GM21717 (cell line): ENCODE measurements around the gene IL2RA.
"Not testable (repeated sequence)": the region's sequence is repeated elsewhere in the genome, so short reads cannot be mapped to it uniquely, and the experiment has no call there.

Source experiments
- ATAC-seq: cut with Tn5 transposase; IDR thresholded peaks from one replicate; pipeline ENCODE4 v1.9.1; 2021; ENCODE audit warnings: mild to moderate bottlenecking, moderate library complexity; ENCODE audit not compliant: unreplicated experiment

Gene IL2RA

GRCh38 chr10:6043377-6043776, 18.8 kb downstream of the IL2RA start:
- not testable (repeated sequence) for ATAC-seq

GRCh38 chr10:6040205-6040604, 22.0 kb downstream of the IL2RA start:
- ATAC-seq = no peak

- ATAC-seq = no peak
Observed at GRCh38 chr10:6039711-6040110, 22.5 kb downstream of the IL2RA start.

- ATAC-seq = no peak
Observed at GRCh38 chr10:6038071-6038631, 24.0 kb downstream of the IL2RA start.

GRCh38 chr10:6037422-6037821, 24.7 kb downstream of the IL2RA start:
- ATAC-seq = no peak

- no peak for ATAC-seq
Observed at GRCh38 chr10:6036861-6037321, 25.3 kb downstream of the IL2RA start.

- ATAC-seq = no peak
Observed at GRCh38 chr10:6035931-6036575, 26.1 kb downstream of the IL2RA start.

GRCh38 chr10:6035101-6035834, 26.9 kb downstream of the IL2RA start:
- no peak for ATAC-seq

GRCh38 chr10:6034371-6034770, 27.8 kb downstream of the IL2RA start:
- ATAC-seq = no peak

- no peak for ATAC-seq
Observed at GRCh38 chr10:6033954-6034353, 28.2 kb downstream of the IL2RA start.

- ATAC-seq = no peak
Observed at GRCh38 chr10:6030940-6031339, 31.2 kb downstream of the IL2RA start.

GRCh38 chr10:6030217-6030616, 31.9 kb downstream of the IL2RA start:
- ATAC-seq = no peak

GRCh38 chr10:6027929-6028328, 34.2 kb downstream of the IL2RA start:
- no peak for ATAC-seq

GRCh38 chr10:6025683-6026255, 36.4 kb downstream of the IL2RA start:
- no peak for ATAC-seq

GRCh38 chr10:6024334-6024682, 37.9 kb downstream of the IL2RA start:
- ATAC-seq = no peak

- ATAC-seq = no peak
Observed at GRCh38 chr10:6023661-6024333, 38.4 kb downstream of the IL2RA start.

- ATAC-seq = no peak
Observed at GRCh38 chr10:6022660-6023059, 39.5 kb downstream of the IL2RA start.

- ATAC-seq = no peak
Observed at GRCh38 chr10:6020826-6021225, 41.3 kb downstream of the IL2RA start.

- no peak for ATAC-seq
Observed at GRCh38 chr10:6019796-6020195, 42.4 kb downstream of the IL2RA start.

- no peak for ATAC-seq
Observed at GRCh38 chr10:6019010-6019782, 43.0 kb downstream of the IL2RA start.

- ATAC-seq = no peak
Observed at GRCh38 chr10:6018422-6018821, 43.7 kb downstream of the IL2RA start.
